DLD1 (cell line): ENCODE measurements around the gene GIMD1.
"Not testable (repeated sequence)": the region's sequence is repeated elsewhere in the genome, so short reads cannot be mapped to it uniquely, and the experiment has no call there.

Experiments
- in situ Hi-C: cut with HindIII; loops from 2 replicates; pipeline ENCODE4 v1.10.0; 2017; ENCODE audit warnings: low sequenced_read_pairs

GIMD1 gene

DNA sequence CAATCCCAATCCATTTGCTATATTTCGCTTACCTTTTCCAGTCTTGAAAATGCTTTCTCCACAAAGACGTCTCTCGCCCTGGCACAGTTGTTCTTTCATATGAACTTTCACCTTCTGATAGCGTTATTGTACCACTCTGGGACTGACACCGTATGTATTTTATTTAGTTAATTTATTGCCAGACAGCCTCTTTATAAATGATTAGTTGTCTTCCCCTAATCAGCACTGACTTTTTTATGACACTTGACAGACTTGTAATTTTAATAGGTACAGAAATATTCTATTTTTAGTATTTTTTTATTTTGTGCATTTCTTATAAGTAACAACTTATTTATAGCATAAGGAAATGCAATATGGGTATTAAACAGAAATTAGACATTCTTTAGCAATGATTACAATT lies at the start of gene GIMD1:
Gene GIMD1, minus strand, starts transcription at position 101 of the 400 bp plus-strand sequence. CDS start 1,343 bp downstream, outside the sequence.
- in situ Hi-C loops = no loop called here

DNA sequence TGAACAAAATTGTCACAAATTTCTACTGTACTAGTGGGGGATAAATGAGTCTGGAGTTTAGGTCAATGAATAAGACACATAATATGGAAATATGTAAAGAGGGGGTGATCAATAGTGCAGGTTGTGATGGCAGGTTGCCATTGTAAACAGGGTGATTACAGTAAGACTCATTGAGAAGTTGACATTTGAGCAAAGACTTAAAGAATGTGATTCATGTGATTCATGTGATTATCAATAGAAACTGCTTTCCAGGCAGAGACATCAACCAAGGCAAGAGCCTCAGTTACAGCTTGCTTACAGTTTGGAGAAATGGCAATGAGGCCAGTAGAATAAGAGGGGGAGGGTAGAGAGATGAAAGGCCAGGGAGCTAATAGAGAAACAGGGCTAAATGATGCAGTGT lies 45.8 kb upstream of the GIMD1 start:
- in situ Hi-C loops = no loop called here

DNA sequence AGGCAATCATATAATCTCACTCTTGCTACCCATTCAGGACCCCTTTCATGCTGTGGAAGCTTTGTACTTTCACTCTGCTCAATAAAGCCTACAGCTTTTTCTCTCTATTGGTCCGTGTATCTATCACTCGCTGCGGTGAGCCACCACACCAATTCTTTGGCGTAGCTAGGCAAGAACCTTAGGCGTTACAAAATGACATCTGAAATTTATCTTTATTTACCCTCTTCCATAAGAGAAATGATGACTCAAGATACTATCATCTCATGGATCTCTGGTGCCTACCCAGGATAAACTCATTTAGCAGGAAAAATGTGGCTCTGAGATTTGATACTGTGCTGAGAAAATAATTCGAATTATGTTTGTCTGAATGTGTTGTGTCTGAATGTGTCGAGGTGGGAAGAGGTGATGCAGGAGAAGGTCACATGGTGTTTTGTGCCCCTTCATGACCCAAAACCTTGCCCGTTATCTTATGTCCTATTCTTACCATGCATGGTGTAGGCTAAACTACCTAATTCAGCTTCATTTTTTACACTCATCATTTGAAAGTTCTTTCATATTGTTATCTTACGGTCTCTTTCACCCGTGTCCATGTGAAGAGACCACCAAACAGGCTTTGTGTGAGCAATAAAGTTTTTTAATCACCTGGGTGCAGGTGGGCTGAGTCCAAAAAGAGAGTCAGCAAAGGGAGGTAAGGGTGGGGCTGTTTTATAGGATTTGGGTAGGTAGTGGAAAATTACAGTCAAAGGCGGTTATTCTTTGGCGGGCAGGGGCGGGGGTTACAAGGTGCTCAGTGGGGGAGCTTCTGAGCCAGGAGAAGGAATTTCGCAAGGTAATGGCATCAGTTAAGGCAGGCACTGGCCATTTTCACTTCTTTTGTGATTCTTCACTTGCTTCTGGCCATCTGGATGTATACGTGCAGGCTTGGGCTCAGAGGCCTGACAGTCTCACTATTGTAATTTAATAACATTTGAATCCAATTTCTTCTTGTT lies 41.6 kb upstream of the GIMD1 start:
- in situ Hi-C loops = no loop called here

DNA sequence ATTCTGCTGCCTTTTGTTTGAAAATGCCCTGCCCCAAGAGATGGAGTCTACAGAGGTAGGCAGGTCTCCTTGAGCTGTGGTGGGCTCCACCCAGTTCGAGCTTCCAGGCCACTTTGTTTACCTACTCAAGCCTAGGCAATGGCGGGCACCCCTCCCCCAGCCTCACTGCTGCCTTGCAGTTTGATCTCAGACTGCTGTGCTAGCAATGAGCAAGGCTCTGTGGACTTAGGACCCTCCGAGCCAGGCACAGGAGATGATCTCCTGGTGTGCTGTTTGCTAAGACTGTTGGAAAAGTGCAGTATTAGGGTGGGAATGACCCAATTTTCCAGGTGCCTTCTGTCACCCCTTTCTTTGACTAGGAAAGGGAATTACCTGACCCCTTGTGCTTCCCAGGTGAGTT lies 39.4 kb upstream of the GIMD1 start:
- in situ Hi-C loops = not testable (repeated sequence)

DNA sequence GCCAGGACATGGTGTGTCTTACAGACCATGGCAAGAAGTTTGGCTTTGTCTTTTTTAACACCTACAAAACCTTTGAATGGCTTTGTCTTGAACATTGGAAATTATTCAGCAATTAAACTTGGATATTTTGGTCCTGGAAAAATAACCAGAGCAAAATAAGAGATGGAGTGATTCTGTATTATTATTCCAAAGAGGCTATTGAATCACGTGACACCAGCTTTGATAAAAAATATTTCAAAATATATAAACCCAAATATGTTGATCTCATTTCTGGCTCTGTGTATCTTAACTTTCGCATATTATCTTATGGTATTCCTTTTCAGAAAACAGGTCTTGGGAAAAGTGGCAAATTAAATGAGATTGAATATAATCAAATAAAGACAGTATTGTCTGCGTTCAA lies 32.6 kb upstream of the GIMD1 start:
- in situ Hi-C loops = no loop called here

DNA sequence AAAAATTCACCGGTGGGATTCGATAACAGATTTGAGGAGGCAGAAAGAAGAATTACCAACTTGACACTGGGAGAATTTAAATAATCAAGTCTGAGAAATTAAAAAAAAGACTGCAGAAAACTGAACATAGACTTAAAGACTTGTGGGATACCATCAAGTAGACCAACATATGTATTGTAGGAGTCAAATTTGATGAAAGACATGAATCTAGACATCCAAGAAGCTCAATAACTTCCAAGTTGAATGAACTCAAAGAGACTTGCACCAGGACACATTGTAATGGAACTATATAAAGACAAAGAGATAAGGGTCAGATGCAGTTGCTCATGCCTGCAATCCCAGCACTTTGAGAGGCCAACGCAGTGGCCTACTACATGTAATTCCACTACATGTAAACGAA lies 30.3 kb upstream of the GIMD1 start:
- in situ Hi-C loops = not testable (repeated sequence)

DNA sequence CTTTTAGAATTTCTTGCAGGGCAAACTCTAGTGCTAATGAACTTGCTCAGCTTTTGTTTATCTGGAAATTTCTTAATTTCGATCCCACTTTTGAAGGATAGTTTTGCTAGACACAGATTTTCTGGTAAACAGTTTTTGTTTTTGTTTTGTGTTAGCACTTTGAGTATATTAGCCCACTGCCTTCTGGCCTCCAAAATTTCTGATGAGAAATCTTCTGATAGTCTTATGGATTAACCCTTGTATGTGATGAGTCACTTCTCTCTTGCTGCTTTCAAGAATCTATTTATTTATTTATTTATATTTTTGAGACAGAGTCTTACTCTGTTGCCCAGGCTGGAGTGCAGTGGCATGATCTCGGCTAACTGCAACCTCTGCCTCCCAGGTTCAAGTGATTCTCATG lies 27.0 kb upstream of the GIMD1 start:
- in situ Hi-C loops = no loop called here

DNA sequence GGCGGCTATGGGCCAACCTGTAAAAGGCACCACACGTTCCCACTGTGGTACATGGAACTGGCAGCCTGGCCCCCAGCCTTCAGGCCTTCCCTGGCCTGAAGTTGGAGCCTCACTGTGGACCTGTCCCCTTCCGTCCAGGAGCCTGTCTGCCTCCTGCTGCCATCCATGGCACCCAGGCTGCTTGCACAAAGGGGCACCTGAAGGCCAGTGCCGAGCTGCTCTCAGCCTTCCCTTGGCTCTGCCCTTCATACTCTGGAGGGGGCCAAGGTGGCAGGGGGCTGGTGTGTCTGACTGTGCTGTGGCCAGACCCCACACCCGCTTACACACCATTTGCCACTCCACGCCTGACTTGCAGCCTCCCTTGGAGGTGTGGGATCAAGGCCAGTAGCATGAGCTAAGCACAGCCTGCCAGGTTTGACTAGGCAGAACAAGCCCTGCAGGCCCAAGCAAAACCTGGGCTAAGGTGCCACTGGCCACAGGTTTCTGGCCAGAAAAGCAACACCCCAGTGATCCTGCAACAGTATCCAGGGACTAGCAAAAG lies 17.3 kb upstream of the GIMD1 start:
- in situ Hi-C loops = no loop called here

DNA sequence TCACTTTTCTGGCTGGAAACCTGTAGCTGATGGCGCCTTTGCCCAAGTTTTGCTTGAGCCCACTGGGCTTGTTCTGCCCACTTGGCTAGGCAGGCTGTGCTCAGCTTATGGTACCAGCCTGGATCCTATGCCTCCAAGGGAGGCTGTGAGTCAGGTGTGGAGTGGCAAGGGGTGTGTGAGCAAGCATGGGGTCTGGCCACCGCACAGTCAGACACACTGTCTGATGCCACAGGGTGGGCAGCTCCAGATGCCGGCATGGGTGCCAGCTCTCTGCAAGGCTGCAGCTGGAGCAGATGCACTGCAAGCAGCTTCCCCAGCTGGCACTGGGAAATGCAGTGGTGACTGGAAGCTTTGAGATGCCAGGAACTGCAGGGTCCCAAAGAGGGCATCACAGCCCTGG lies 16.3 kb upstream of the GIMD1 start:
- in situ Hi-C loops = no loop called here

DNA sequence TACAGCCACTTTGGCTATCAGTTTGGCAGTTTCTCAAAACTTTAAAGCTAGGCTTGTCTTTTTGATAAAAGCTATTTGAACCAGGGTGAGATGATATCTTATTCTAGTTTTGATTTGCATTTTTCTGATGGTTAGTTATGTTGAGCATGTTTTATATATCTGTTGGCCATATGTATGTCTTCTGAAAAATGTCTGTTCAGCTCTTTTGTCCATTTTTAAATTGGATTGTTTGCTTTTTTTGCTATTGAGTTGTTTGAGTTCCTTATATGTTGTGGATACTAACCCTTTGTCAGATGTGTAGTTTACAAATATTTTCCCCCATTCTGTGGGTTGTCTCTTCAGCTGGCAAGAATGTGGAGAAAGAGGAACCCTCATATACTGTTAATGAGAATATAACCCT lies 11.6 kb upstream of the GIMD1 start:
- in situ Hi-C loops = no loop called here

DNA sequence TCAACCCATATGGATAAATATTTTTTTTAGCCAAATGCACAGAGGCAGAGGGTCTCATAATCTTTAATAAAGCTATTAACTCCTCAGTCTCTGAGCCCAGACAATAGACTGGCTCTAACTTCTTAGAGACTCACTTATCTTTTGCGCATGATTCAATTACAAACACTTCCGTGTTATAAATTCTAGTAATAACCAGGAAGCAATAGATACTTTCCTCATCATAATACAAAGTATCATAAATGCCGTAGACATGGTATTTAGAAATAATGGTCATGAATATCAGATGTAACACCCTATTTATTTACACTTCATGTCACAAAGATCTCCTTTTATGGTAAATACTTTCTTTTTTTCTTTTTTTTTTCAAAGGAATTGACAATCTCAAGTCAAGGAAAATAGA lies 4.4 kb upstream of the GIMD1 start:
- in situ Hi-C loops = no loop called here

DNA sequence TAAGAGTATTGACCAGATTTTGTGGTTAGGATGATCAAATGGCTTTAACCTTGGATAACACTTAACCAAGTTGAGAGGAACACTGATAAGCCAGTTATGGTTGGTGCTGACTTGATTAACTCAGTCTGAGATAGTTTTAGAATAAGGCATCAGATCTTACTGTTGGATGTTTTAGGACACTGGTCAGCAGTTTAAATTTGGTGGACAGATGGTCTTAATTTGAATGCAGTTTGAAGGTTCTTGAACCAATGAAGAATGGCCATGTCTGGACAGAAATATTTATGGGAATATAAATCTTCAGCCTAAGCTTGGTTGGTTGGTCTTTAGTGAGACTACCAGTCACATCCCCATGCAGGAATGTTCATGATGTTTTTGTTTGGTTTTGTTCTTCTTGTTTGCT lies 2.6 kb upstream of the GIMD1 start:
- in situ Hi-C loops = no loop called here

DNA sequence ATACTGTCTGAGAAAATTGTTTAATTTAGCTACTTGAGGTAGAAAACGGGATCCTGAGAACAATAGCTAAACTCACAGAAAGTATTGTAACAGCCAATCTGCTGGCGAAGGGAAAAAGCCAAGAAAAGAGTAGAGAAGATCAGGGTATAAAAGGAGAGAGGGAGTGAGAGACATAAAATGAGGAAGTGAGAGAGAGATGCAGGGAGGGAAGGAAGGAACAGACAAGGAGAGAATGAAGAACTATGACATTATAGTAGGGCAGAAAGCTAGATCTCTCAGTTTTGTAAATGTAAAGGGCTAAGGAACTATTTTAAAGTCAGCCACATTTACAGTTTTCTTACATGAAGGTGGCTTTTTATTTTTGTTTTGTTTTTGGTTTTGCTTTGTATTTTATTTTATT lies 1.6 kb upstream of the GIMD1 start:
- in situ Hi-C loops = no loop called here

DNA sequence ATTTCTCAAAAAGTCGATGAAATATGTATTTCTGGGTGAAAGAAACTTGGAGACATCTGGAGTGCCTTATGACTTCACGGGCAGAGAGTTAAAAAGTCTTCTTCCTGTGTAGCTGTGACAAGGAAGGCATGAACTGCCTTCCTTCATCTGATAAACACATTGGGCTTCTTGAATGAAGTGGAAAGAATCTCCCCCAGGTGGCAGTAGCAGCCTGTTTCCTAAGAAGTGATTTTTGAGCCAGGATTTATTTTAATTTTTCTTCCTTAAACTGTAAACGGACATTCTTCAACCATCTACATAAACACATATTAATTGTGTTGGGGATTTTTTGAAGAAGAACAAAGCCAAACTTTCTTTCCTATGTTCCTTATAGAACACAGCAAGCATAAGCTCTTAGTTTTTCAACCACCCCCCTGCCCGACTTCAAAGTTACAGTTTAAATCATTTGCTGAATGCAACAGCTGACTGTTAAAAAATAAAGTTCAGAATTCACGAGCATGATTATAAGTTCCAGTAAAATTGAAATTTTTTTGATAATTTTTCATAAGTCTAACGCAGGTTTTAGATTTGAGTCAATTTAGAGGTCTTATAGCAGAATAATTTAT lies 980 bp upstream of the GIMD1 start:
- in situ Hi-C loops = no loop called here

DNA sequence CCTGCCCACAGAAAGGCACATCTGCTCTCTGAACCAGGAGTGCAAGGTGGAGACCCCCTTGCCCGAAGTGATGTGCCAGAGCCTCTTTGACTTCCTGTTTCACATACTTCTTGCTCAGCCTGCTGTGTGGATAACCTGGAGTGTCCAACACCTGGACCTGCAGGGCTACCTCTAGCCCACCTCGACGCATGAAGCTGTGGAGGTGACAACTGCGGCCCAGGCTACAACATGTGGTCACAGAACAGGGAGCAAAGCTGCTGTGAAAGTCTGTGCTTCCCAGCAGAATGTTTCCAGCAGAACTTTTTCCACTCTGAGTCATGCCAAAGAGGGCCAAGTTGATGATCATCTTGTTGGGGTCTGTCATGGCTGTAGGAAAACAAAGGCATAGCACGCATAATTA lies 1.5 kb downstream of the GIMD1 start:
- in situ Hi-C loops = no loop called here

DNA sequence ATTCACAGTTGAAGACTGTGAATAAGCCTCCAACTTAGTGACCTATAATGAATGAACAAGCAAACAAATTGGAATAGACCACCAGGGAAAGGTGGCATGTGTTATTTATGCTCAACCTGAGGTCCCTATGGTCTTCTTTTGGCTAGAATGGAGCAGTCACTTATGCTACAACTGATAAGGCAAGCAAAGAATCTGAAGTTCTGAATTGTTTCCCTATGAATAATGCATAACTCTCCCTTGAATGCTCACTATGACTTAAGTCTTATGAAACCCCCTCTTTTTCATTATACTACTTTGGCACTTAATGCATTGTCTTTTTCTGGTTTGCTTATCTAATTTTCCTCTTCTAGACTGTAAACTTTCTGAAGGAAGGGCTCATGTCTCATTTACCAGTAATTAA lies 2.6 kb downstream of the GIMD1 start:
- in situ Hi-C loops = no loop called here

DNA sequence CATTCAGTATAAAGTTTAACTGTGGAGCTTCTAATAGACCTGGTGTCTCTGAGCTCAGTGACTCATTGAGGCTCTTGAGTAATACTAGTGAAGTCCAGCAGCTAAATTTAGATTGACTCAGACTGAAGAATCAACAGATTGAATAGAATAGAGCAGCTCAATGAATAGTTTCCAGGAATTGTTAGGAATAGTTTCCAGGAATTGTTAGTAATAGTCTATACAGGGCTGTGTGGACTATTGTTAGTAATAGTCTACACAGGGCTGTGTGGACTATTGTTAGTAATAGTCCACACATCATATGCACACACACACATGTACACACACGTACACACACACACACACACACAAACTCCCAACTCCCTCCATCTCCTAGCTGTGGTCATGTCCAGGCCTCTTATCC lies 3.0 kb downstream of the GIMD1 start:
- in situ Hi-C loops = no loop called here

DNA sequence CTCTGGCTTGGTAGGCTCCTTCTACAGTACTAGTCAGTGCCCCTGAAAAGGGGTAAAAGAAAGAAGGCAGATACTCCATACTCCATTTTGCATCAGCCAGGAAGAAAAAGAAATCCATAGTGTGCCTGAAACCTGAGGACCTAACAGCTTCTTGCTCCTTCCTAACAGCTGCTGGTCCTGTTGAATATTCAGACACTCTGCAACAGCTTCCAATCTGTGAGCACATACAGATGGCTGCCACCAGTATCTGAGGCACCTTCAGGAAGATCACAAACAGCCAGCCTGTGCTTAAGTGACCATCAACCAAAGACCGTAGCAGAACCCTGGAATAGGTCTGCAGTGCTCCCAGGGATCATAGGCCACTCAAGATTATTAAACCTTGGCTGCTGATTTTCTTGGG lies 4.3 kb downstream of the GIMD1 start:
- in situ Hi-C loops = no loop called here

DNA sequence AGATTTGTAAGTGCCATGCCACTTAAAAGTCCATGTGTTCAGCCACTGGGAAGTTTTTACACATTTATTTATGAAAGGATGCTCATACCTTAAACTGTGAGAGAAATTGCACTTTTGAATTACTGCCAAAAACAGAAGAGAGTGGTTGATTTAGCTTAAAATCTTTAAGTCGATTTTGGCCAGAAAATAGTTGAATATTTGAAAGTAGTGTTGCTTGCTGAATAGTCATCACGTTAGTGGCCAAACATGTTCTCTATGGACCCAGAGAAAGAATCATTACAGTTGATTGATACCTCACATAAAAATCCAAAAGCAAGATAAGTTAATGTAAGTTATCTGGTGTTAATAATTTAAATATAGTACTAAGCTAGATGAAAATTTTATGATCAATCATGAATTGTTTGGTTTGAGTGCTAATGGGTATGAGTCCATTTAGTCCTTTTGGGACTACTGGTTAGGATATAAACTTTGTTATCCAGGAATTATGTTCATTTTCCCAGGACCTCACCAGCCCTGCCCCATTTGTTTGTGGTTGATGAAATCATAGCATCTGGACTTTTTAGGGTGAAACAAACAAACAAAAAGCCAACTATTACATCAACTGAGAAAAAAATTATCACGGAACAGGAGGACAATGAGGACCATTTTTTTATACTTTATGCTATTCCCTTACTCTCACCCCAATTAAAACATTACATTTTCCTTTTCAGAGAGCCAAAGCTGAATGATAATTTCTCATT lies 6.3 kb downstream of the GIMD1 start:
- in situ Hi-C loops = no loop called here

DNA sequence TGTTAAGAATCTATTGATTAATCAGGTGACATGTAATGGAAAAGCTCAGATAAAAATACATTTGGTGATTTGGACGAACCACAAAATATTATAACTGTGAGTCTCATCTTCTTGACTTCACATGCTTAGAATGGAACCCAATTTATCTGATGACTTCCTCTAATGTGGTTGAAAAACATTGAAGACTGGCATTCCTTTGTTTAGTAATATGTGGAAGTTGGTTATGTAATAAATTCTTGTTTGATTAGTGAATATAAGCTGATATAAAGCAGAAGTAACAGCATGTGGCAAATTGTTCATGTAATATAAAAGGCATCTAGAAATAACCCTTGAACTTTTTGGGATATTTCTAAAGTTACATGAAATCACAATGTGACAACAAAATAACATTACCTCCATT lies 9.7 kb downstream of the GIMD1 start:
- in situ Hi-C loops = no loop called here

DNA sequence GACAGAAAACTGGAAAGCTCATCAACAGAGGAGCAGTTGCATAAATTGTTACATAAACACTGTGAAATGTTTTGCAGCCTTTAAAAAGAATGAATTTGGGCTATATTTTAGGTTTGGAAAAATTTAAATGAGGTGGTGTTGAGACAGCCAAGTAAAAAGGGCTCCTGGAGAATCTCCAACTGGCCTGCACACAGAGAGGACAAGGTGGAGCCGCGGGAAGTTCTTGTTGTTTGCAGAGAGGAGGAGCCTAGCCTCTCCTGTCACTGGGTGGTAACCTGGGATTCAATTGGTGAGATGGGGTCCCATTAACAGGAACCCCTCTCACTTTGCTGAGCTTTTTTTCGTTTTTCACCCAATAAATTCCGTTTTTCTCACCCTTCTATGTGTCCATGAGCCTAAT lies 13.4 kb downstream of the GIMD1 start:
- in situ Hi-C loops = no loop called here
